HG03469 (cell line): ENCODE measurements around the gene PHC1.
"Not testable (repeated sequence)": the region's sequence is repeated elsewhere in the genome, so short reads cannot be mapped to it uniquely, and the experiment has no call there.

Source experiments
- ATAC-seq: cut with Tn5 transposase; IDR thresholded peaks from one replicate; pipeline ENCODE4 v1.9.1; 2021; ENCODE audit warnings: mild to moderate bottlenecking, moderate library complexity, moderate number of reproducible peaks; ENCODE audit not compliant: unreplicated experiment

PHC1 gene

GRCh38 chr12:8909752-8910151 is 4.6 kb upstream of the PHC1 start:
- no peak for ATAC-seq

GRCh38 chr12:8911606-8912268 is 2.6 kb upstream of the PHC1 start:
- no peak for ATAC-seq

- ATAC-seq, result no peak
These were observed 1.4 kb upstream of the PHC1 start for GRCh38 chr12:8912914-8913313.

GRCh38 chr12:8913702-8914032 is 642 bp upstream of the PHC1 start:
- no peak for ATAC-seq

DNA sequence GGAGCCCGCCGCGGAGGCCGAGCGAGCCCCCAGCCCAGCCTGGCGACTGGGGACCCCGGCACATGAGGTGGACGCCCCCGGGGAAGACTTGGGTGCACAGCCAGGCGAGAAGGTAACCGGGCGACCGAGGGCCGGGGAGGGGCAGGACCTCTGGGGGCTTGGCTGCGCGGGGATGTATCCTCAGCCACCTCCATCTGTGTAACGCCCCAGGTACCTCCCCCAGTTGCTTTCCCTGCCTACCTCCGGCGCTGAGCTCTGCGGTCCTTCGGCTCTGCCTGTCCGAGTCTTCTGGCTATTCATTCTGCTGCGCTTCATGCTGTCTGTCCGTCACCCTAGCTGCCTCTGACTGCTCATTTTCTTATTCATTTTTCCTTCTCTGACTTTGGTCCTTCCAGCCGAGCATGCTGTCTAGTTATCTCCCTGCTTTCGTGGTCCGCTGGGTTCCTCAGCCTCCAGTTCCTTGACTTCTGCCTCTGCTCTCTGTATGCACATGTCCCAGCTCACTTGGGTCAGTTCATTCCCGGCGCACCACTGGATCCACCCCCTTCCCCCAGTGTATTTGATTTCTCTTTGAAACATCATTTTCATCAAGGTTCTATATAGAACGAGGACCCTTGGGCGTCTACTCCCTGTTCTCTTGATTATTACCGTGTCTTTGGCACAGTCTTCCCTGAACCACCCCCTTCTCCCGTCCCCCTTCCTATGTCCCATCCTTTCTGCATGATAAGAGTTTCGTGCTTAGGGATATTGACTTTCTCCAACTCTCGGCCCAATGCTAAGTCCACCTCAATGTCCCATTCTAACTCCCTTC is 612 bp downstream of the PHC1 start:
- ATAC-seq, result no peak

DNA sequence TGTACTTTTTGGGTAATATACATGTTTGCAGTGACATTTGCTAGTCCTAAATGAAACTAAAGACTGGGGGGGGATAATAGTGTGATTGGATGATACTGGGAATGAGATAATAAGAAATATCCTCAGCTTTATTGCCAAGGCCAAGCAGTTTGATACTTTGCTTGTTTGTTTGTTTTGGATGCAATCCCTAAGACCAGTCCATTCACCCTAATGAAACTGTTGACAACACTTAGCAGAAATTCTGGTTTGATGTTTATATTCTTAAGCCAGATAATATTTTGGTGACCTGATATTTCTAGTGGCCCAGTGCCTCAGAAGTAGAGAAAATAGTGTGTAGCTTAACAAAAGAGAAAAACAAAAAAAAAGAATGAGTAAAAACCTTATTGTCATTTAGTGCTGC is 1.8 kb downstream of the PHC1 start:
- ATAC-seq, result no peak

DNA sequence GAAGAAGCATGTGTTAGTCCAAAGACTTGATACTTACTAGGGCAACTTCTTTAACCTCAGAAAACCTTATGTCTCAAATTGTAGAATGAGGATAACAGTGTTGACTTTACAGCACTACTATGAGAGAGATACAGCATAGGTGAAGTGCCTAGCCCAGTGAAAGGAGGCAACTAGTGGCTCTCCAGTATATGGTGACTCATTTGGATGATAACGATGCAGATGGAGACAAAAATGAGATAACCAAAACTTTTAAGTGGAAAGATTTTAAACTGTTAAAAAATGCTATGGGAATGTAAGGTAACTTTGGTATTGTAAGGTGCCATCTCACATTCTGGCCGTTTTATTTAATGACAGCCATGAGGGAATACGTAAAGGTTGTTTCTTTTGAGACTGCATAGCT is 2.7 kb downstream of the PHC1 start:
- ATAC-seq, result no peak

DNA sequence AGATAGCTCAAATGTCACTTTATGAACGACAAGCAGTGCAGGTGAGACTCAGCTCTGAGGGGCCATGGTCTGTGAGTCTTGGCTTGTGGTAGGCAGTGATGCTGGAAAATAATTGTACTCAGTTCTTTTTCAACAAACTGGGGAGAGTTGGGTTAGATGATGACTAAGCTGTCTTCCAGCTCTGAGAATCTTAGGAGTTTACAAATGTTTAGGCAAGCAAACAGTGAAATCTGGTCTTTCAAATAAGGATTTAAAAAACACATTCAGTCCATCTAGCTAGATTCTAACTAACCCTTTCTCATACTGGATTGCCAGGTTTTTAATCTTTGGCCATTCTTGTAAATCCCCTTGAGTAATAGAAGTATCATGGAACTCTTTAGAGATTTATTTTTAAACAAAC is 3.4 kb downstream of the PHC1 start:
- no peak for ATAC-seq

DNA sequence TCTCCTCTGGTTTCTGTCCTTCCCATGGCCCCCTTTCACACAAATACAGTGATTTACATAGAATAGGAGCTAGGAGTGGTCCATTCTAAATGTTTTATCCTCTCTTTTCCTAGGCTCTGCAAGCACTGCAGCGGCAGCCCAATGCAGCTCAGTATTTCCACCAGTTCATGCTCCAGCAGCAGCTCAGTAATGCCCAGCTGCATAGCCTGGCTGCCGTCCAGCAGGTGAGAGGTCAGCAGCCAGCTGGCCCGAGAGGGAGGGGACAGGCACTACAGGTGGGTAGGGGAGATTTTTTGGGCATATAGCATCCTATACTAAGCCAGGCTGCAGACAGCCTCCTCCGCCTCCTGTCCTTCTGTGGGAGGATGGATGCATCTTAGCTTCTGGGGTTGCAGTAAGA is 5.3 kb downstream of the PHC1 start:
- ATAC-seq, result not testable (repeated sequence)

DNA sequence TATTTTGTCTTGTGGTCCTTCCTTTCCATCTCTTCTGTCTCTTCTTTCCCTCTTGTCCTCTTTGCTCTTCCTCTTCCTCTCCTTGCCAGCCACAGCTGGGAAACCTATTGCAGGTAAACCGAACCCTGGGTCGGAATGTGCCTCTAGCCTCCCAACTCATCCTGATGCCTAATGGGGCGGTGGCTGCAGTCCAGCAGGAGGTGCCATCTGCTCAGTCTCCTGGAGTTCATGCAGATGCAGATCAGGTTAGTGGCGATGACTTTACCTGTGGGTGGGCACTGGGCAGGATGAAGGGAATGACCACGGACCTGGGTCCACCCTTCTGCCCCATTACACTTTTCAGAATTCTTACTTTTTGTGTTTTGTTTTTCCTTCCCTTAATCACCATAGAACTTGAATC is 8.2 kb downstream of the PHC1 start:
- no peak for ATAC-seq

- not testable (repeated sequence) for ATAC-seq
These were observed 16.5 kb downstream of the PHC1 start for GRCh38 chr12:8930655-8931323.

GRCh38 chr12:8932464-8932863 is 18.2 kb downstream of the PHC1 start:
- not testable (repeated sequence) for ATAC-seq

DNA sequence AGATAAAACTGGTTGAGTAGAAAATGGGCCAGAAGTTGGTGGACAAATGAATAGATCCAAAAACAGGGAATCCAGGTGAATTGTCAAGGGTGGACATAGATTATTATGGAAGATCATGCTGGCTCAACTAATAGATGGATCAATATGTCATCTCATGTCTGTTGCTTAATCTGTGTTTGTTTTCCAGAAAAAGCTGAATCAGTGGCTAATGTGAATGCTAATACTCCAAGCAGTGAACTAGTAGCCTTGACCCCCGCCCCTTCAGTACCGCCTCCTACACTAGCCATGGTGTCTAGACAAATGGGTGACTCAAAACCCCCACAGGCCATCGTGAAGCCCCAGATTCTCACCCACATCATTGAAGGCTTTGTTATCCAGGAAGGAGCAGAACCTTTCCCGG is 19.8 kb downstream of the PHC1 start:
- not testable (repeated sequence) for ATAC-seq

DNA sequence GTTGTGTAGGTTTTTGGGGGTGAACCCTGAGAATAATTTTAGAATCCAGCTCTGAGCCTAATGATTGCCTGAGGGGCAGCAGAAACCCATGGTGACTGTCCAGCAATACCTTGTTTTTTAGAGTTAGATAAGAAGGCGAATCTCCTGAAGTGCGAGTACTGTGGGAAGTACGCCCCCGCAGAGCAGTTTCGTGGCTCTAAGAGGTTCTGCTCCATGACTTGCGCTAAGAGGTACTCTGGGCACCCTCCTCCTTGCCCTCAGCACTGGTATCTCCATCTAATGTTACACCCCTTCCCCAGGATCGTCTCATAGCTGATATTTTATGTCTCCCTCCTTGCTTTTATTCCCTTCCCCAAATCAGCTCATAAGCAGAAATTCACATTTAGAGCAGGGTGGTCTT is 22.4 kb downstream of the PHC1 start:
- no peak for ATAC-seq

DNA sequence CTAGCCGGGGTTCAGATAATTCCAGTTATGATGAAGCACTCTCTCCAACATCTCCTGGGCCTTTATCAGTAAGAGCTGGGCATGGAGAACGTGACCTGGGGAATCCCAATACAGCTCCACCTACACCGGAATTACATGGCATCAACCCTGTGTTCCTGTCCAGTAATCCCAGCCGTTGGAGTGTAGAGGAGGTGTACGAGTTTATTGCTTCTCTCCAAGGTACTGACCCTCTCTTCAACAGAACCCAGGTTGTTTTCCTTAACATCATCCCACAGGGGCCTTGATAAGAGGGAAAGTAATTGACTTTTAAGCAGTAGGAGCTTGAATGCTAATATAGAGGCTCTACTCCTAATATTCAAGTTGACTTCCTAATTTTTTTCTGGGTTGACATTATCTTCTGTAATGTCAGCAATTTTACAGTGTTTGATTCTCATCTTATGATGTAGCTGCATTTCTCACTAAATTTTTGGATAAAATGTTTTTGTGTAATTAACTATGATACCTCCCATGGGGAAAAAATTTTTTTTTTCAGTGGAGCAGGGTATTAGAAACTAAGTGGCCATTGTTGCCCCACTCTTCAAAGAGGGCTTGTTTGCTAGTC is 23.6 kb downstream of the PHC1 start:
- ATAC-seq, result not testable (repeated sequence)

DNA sequence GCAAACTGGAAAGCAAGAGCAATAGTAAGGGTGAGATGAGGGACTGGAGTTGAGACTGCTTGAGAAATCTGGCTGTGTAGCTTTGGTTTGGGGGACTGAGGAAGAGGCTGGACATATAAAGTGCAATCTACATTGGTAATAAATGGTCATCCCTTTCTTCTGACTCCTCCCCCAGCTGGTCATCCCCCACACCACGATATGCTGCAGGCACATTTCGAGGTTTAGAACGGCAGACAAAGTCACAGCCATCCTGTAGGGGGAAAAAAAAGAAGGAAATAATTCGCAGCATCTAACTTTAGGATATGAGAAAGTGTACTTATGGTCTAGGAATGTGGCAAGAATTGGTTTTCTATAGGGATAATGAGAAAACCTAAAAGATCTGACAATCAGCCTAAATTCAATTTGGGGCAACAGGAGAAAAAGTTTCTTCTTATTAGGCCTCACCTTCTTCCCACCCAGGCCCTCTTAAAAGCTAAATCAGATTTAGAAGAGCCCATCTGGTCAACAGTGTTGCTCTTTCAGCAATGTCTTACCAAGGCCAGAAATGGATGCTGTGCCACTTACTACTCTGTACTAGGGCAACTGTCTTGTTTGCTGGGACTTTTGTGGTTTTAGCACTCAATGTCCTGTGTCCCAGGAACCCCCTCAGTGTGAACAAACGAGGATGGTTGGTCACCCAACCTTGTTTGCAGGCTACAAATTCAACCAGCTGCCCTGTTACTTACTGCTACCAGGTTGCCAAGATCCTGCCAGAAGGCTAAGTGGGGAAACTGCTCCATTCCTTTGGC is 27.6 kb downstream of the PHC1 start:
- ATAC-seq, result no peak

- ATAC-seq, result no peak
These were observed 29.4 kb downstream of the PHC1 start for GRCh38 chr12:8943565-8944186.

DNA sequence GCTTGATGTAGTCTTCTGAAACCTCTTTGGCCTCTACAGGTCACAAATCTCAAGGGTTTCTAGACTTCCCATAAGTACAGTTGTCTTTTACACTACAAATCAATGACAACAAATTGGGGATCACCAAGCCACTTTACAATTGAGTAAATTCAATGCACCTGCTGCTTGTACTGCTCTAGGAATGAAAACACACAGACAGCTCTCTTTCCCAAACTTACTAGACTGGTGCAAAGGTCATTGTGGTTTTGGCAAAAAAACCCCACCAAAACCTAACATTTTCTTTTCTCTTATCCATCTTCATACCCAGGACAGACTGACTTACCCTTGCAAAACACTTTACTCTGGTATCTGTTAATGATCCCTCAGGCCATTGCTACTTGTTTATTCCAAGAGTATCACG is 32.4 kb downstream of the PHC1 start:
- ATAC-seq, result no peak

- no peak for ATAC-seq
These were observed 33.4 kb downstream of the PHC1 start for GRCh38 chr12:8947737-8948136.

GRCh38 chr12:8948701-8949341 is 34.5 kb downstream of the PHC1 start:
- ATAC-seq, result no peak
